ENCODE measurements around the gene DYNLL1. TPM values are rescaled to one million over a fixed set of nuclear protein-coding genes. Genes with fewer than 3 reads are reported as not detected.

Gene DYNLL1
- polyA plus RNA-seq, 2 of the 4 experiments (the other 2 are of a cell fraction), result 735 to 744 TPM

DNA sequence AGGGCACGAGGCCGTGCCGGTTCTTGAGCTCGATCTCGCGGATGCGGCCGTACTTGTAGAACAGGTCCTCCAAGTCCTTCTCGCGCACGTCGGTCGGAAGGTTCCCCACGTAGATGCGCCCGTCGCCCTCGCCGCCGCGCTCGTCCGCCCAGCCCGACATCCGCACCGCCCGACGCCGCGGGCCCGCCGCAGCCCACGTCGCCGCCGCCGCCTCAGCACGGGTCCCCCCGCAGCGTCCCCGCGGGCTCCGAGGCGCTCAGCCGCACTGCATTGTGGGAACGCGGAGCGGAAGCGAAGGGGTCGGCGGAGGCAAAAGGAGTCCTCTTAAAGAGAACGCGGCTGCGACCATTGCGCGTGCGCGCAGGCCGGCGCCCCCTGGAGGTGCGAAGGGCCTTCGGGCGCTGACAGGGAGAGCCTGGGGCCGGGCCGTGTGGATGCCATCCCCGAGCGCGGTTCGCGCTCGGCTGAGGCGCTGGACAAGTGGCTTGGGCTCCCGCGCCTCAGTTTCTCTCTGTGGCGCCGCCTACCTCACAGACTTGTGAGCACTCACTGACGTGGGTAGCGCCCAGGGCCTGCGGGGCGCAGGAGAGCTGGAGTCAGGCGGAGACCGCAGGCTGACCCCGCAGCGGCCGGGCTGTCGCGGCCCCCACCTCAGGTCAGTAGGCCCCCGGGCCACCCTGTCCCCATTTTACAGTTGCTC is 26.3 kb upstream of the DYNLL1 start, which contains the start of gene SRSF9 (continued):
- TF ChIP-seq MAZ (IDR thresholded peaks at IDR 0.05; ENCODE audit: borderline replicate concordance, low read depth, low read length) (0 out of 2 replicates have a peak, but pooled peaks have one; percentile 65), BHLHE40 (IDR thresholded peaks at IDR 0.05; ENCODE audit: low read depth, low read length) (no peak), NR3C1 (IDR thresholded peaks at IDR 0.05) (no peak), MYC (IDR thresholded peaks at IDR 0.05; ENCODE audit: borderline replicate concordance, low read length) (0 out of 2 replicates have a peak, but pooled peaks have one; percentile 18), RNF2 (IDR thresholded peaks at IDR 0.05; ENCODE audit: borderline replicate concordance, low read depth) (no peak; the same call in 1 of the 2 replicates), KDM5A (IDR thresholded peaks at IDR 0.05) (no peak), POLR2A (IDR thresholded peaks at IDR 0.05; ENCODE audit: low read length) (peak; percentile 88), EP300 (IDR thresholded peaks at IDR 0.05) (no peak), ESRRA (IDR thresholded peaks at IDR 0.05; ENCODE audit: borderline replicate concordance, low read length) (no peak), TFCP2L1 (CRISPR knock-in tag; IDR thresholded peaks at IDR 0.05) (0 out of 2 replicates have a peak, but pooled peaks have one; percentile 59), FOSB (CRISPR knock-in tag; IDR thresholded peaks at IDR 0.05) (no peak), RFX5 (IDR thresholded peaks at IDR 0.05) (0 out of 2 replicates have a peak, but pooled peaks have one; percentile 28), HOXA7 (CRISPR knock-in tag; IDR thresholded peaks at IDR 0.05) (no peak), HEYL (CRISPR knock-in tag; IDR thresholded peaks at IDR 0.05) (no peak), RCOR1 (IDR thresholded peaks at IDR 0.05; ENCODE audit: low read depth, low read length) (no peak), CEBPB (IDR thresholded peaks at IDR 0.05) (no peak), ZSCAN20 (CRISPR knock-in tag; IDR thresholded peaks at IDR 0.05) (no peak), PHF8 (IDR thresholded peaks at IDR 0.05; ENCODE audit: borderline replicate concordance, low read depth) (peak; percentile 55; the same call in 1 of the 2 replicates), EHF (CRISPR knock-in tag; IDR thresholded peaks at IDR 0.05) (no peak; the same call in 1 of the 2 replicates), CHD2 (IDR thresholded peaks at IDR 0.05; ENCODE audit: low read length, partially characterized antibody) (no peak), MAFK (IDR thresholded peaks at IDR 0.05; ENCODE audit: partially characterized antibody) (no peak), RARB (CRISPR knock-in tag; IDR thresholded peaks at IDR 0.05) (no peak), SMC3 (IDR thresholded peaks at IDR 0.05) (peak; percentile 52; the same call in 2 of the 3 replicates), HOXB5 (CRISPR knock-in tag; IDR thresholded peaks at IDR 0.05) (no peak), EHMT2 (IDR thresholded peaks at IDR 0.05; ENCODE audit: low read depth) (no peak), SREBF2 (IDR thresholded peaks at IDR 0.05) (0 out of 2 replicates have a peak, but pooled peaks have one; percentile 6), FOXS1 (CRISPR knock-in tag; IDR thresholded peaks at IDR 0.05) (no peak), CBX8 (IDR thresholded peaks at IDR 0.05) (no peak)
- TF ChIP-seq, protein P1, sequence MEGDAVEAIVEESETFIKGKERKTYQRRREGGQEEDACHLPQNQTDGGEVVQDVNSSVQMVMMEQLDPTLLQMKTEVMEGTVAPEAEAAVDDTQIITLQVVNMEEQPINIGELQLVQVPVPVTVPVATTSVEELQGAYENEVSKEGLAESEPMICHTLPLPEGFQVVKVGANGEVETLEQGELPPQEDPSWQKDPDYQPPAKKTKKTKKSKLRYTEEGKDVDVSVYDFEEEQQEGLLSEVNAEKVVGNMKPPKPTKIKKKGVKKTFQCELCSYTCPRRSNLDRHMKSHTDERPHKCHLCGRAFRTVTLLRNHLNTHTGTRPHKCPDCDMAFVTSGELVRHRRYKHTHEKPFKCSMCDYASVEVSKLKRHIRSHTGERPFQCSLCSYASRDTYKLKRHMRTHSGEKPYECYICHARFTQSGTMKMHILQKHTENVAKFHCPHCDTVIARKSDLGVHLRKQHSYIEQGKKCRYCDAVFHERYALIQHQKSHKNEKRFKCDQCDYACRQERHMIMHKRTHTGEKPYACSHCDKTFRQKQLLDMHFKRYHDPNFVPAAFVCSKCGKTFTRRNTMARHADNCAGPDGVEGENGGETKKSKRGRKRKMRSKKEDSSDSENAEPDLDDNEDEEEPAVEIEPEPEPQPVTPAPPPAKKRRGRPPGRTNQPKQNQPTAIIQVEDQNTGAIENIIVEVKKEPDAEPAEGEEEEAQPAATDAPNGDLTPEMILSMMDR (IDR thresholded peaks at IDR 0.05), result peak; percentile 89
- TF ChIP-seq, protein P2, sequence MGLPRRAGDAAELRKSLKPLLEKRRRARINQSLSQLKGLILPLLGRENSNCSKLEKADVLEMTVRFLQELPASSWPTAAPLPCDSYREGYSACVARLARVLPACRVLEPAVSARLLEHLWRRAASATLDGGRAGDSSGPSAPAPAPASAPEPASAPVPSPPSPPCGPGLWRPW (IDR thresholded peaks at IDR 0.05), result no peak
- TF ChIP-seq, protein P3, sequence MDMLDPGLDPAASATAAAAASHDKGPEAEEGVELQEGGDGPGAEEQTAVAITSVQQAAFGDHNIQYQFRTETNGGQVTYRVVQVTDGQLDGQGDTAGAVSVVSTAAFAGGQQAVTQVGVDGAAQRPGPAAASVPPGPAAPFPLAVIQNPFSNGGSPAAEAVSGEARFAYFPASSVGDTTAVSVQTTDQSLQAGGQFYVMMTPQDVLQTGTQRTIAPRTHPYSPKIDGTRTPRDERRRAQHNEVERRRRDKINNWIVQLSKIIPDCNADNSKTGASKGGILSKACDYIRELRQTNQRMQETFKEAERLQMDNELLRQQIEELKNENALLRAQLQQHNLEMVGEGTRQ (IDR thresholded peaks at IDR 0.05), result no peak
- TF ChIP-seq, protein P4, sequence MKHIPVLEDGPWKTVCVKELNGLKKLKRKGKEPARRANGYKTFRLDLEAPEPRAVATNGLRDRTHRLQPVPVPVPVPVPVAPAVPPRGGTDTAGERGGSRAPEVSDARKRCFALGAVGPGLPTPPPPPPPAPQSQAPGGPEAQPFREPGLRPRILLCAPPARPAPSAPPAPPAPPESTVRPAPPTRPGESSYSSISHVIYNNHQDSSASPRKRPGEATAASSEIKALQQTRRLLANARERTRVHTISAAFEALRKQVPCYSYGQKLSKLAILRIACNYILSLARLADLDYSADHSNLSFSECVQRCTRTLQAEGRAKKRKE (CRISPR knock-in tag; IDR thresholded peaks at IDR 0.05; ENCODE audit: low read depth), result no peak
- TF ChIP-seq, protein P5, sequence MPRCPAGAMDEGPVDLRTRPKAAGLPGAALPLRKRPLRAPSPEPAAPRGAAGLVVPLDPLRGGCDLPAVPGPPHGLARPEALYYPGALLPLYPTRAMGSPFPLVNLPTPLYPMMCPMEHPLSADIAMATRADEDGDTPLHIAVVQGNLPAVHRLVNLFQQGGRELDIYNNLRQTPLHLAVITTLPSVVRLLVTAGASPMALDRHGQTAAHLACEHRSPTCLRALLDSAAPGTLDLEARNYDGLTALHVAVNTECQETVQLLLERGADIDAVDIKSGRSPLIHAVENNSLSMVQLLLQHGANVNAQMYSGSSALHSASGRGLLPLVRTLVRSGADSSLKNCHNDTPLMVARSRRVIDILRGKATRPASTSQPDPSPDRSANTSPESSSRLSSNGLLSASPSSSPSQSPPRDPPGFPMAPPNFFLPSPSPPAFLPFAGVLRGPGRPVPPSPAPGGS (IDR thresholded peaks at IDR 0.05), result 0 out of 3 replicates have a peak, but pooled peaks have one; percentile 71
- TF ChIP-seq, protein P6, sequence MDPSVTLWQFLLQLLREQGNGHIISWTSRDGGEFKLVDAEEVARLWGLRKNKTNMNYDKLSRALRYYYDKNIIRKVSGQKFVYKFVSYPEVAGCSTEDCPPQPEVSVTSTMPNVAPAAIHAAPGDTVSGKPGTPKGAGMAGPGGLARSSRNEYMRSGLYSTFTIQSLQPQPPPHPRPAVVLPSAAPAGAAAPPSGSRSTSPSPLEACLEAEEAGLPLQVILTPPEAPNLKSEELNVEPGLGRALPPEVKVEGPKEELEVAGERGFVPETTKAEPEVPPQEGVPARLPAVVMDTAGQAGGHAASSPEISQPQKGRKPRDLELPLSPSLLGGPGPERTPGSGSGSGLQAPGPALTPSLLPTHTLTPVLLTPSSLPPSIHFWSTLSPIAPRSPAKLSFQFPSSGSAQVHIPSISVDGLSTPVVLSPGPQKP (IDR thresholded peaks at IDR 0.05; ENCODE audit: low read depth, low read length), result no peak

All from A549 (cell line).